ENCODE data around the gene ELP5.
"Not testable (repeated sequence)": the region's sequence is repeated elsewhere in the genome, so short reads cannot be mapped to it uniquely, and the experiment has no call there.

Gene ELP5

GRCh38 chr17:7235693-7236665 lies 16.0 kb upstream of the ELP5 start:
- no peak for DNase-seq (ENCODE audit: low read depth in 1 of 2, low spot score in 1 of 2)

GRCh38 chr17:7236808-7237207 lies 15.2 kb upstream of the ELP5 start:
- no peak for DNase-seq (ENCODE audit: low read depth in 1 of 2, low spot score in 1 of 2)

DNA sequence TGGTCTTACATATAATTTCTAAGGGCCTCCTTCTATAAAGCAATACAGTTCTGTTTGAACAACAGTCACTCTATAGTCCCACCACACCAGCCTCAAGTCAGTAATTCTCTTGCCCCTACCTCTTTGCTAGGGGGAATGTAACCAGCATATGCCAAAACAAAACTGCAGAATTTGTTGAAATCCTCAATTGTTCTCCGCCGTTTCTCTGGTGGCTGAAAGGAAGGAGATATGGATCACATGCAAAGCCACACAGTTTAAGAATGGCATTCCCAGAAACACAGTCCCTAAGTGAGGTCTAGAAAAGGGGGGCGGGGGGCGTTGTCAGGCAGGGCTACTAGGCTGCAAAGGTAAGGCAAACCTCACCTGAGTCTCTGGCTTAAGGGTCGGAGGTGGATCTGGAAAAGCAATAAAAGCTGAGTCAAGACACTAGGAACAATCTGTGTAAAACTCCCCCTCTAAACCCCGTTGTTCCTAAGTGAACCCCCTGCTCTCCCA lies 14.7 kb upstream of the ELP5 start:
- no peak for DNase-seq (ENCODE audit: low read depth in 1 of 2, low spot score in 1 of 2)

- peak; percentile 70 to 84 for DNase-seq (ENCODE audit: low read depth in 1 of 2, low spot score in 1 of 2)
Observed at GRCh38 chr17:7237761-7238419, 14.1 kb upstream of the ELP5 start.

DNA sequence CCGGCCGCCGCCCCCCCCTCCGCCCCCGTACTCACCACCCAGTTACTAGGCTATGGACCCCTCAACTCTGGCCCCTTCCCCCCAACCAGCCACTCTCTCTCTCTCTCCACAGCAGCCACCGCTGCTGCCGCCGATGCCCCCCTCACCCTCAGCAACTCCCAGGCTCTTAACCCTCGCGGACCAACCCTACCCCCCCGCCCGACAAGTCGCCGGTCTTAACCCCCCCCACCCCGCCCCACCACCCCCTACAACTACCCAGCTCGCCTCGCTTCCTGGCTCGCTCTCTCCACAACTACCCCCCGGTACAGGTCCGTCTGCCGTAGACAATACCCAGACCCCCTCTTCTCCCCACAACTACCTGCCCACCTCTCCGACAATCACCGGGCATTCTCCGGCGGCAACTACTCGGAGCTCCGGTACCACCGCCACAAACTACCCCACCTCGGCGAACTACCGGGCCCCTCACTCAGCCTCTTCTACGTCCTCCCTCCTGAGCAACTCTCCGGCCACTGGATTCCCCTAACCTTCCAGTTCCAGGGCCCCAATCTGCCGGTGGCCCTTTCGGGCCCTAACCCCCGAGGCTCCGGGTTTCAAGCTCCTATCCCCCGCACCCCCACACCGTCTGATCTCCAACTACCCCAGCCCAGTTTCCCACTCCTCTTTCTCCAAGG lies 13.5 kb upstream of the ELP5 start:
- no peak for DNase-seq (ENCODE audit: low read depth in 1 of 2, low spot score in 1 of 2)

GRCh38 chr17:7239091-7240027 lies 12.7 kb upstream of the ELP5 start, which contains the start of gene PHF23:
Gene PHF23, minus strand, starts transcription at chr17:7239457. Its CDS starts 178 bp downstream, at chr17:7239279.
- DNase-seq (ENCODE audit: low read depth in 1 of 2, low spot score in 1 of 2) = peak; percentile 94 to 96

GRCh38 chr17:7240375-7240774 lies 11.6 kb upstream of the ELP5 start:
- no peak for DNase-seq (ENCODE audit: low read depth in 1 of 2, low spot score in 1 of 2)

- DNase-seq (ENCODE audit: low read depth in 1 of 2, low spot score in 1 of 2) = no peak
Observed at GRCh38 chr17:7241090-7241733, 10.8 kb upstream of the ELP5 start.

GRCh38 chr17:7241783-7242716 lies 10.0 kb upstream of the ELP5 start, which contains the start of gene GABARAP:
Gene GABARAP, minus strand, starts transcription at chr17:7242449. Its CDS starts 119 bp downstream, at chr17:7242330.
- peak; percentile 91 for DNase-seq (ENCODE audit: low read depth in 1 of 2, low spot score in 1 of 2)

DNA sequence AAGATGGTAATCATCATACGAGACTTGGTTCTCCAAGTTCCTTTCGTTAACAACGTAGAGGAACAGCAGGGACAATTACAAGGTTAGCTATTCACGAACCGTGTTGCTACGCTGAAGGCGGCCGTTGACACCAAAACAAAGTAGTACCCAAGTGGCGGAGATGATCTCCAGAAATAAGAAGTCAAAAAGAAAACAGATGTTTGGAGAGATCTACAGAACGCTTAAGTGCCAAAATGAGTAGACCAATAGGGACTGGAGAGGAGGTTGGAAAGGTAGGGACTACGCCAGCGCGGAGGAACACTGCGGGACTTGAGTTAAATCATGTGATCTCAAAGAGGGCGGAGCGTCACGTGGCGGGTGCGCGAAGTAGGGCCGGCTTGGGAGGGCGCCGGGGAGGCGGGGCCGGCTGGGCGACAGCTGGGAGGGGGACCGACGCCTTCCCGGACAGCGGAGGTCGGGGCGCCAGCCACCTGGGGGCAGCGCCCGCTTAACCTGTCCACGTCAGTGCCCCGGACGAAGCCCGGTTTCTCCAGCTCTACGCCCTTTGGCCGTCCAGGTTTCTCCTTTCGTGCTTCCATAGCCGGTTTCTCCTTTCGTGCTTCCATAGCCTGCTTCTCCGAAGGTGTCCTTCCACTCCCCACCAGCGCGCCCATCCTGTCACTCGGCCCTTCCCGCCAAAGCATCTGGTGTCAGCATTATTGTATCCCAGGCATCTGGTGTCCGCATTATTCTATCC lies 9.1 kb upstream of the ELP5 start:
- DNase-seq (ENCODE audit: low read depth in 1 of 2, low spot score in 1 of 2) = peak; percentile 85 to 90

- no peak for DNase-seq (ENCODE audit: low read depth in 1 of 2, low spot score in 1 of 2)
Observed at GRCh38 chr17:7243453-7243729, 8.6 kb upstream of the ELP5 start.

- DNase-seq (ENCODE audit: low read depth in 1 of 2, low spot score in 1 of 2) = not testable (repeated sequence)
Observed at GRCh38 chr17:7243838-7244237, 8.2 kb upstream of the ELP5 start.

DNA sequence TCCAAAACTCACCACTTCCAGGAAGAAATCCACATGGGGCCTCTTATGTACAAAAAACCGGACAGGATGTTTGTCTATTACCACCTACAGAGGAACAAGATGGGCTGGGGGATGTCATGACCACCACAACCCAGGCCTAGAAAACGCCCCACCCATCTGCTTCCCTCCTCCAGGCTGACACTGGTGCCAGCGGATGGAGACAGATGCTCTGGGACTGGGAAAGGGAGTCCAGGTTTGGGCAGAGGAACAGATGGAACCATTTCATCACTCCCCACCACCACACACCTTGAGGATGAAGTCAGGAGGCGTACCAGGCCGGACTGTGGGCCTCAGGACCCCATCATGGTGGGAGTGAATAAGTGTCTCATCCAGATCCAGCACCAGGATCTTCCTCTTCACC lies 5.2 kb upstream of the ELP5 start:
- no peak for DNase-seq (ENCODE audit: low read depth in 1 of 2, low spot score in 1 of 2)

DNA sequence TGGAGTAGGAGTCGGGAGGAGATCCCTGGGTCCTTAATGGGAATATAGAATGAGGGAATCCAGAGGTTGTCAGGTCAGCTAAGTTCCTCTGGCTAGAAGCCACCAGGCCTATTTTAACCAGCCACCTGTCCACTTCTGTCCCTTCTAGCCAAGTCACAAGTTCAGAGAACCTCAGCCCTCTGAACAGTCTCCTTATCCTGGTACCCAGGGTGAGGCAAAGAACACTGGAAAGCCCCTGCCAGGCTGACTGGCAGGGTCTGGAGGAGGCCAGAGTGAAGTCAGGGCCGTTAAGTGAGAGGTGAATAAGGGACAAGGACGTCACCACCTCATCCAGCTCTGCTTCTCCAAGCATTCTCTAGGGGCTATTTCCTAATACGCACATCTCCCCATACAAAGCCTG lies 3.2 kb upstream of the ELP5 start:
- DNase-seq (ENCODE audit: low read depth in 1 of 2, low spot score in 1 of 2) = no peak

DNA sequence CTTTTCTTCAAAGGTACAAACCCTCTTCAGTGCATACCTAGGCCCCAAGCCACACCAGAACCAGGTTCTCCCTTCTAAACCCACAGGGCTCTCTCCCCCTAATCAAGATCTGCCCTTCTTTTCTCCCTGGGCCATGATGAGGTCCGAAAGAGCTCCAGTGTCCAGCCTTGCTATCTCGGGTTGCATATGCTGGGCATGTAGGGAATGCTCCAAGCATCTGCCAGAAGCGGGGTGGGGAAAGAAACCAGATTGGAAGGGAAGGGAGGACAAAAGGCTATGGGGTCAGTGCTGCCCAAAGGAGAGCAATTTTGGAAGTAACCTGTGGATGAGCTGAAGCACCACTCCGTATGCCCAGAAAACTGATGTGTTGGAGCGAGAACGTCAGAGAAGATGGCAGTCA lies 2.8 kb upstream of the ELP5 start:
- DNase-seq (ENCODE audit: low read depth in 1 of 2, low spot score in 1 of 2) = no peak

DNA sequence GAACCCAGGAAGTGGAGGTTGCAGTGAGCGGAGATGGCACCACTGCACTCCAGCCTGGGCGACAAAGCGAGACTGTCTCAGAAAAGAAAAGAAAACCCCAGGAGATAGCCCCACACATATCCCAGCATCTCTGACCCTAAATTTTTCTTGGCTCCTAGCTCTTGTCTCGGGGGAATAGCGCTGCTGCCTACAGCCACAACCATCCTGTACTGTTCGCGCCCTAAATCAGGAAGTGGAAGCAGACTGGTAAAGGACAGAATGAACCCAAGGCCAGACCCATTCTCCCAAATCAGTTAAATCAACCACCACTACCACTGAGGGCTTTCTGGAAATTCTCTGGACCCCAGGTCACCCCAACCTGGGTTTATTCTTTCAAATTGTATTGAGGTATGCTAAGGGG lies 2.2 kb upstream of the ELP5 start:
- DNase-seq (ENCODE audit: low read depth in 1 of 2, low spot score in 1 of 2) = no peak

DNA sequence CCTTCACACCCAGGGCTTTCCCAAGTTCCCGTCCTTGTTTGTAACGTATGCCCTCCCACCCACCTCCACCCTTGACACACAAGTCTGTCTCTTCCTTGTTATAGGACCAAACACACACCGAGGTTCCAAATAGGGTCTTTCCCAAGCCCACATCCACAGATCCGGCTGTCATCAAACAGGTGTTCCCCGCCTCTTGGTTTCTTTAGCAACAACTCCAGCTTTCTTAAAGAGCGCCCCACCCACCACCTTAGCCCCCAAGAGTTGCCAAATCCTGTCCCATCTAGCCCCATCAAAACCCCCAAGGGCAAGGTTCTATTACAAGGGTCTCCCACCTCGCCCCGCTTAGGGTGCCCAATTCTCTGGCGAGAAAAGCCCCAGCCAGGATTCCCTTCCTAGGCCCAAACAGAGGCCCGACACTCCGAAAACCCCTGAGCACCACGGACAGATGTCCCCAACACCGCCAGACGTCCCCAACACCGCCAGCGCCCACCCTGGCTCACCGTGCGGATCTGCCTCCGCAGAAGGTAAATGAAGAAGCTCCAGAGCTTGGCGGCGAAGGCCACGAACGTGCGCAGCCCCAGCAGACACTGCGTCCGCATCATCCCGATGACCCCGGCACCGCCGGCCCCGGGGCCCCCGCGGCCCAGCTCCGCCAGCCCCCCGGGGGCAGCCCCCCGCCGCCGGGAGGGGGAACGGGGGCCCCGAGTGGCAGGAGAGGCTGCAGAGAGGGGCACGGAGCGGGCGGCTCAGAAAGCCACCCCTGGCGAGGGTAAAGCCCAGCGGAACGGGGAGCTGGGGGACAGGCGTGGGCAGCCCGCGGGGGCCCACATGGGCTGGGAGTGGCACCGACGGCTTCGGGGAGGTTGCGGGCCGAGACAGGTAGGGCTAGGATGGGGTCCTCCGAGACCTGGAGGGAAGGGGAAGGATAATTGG lies 1.1 kb upstream of the ELP5 start:
- DNase-seq (ENCODE audit: low read depth in 1 of 2, low spot score in 1 of 2) = no peak
